Activated T-cell treated with anti-CD3 and anti-CD28 coated beads for 48 hours (primary cell): ENCODE results near the gene HPSE2.

Source experiments
- DNase-seq: peaks from one replicate; pipeline ENCODE4 v3.0.0-alpha.2; 2020; ENCODE audit warnings: low read depth

Gene HPSE2

GRCh38 chr10:98832738-98833137 is 402.9 kb downstream of the HPSE2 start:
- DNase-seq: no peak

- no peak for DNase-seq
Measured at GRCh38 chr10:98832196-98832595, 403.5 kb downstream of the HPSE2 start.

- DNase-seq: no peak
Measured at GRCh38 chr10:98831391-98831790, 404.3 kb downstream of the HPSE2 start.

GRCh38 chr10:98825741-98826140 is 409.9 kb downstream of the HPSE2 start:
- no peak for DNase-seq

GRCh38 chr10:98817396-98817795 is 418.3 kb downstream of the HPSE2 start:
- DNase-seq: no peak

- no peak for DNase-seq
Measured at GRCh38 chr10:98815039-98815885, 420.4 kb downstream of the HPSE2 start.

GRCh38 chr10:98814470-98814869 is 421.2 kb downstream of the HPSE2 start:
- no peak for DNase-seq

GRCh38 chr10:98808282-98808892 is 427.3 kb downstream of the HPSE2 start:
- DNase-seq: no peak

- DNase-seq: no peak
Measured at GRCh38 chr10:98800263-98800662, 435.4 kb downstream of the HPSE2 start.

GRCh38 chr10:98795467-98795866 is 440.2 kb downstream of the HPSE2 start:
- DNase-seq: no peak

- DNase-seq: no peak
Measured at GRCh38 chr10:98790817-98791216, 444.8 kb downstream of the HPSE2 start.

GRCh38 chr10:98778277-98778759 is 457.3 kb downstream of the HPSE2 start:
- DNase-seq: no peak

- DNase-seq: no peak
Measured at GRCh38 chr10:98758463-98758862, 477.2 kb downstream of the HPSE2 start.

GRCh38 chr10:98748298-98748697 is 487.4 kb downstream of the HPSE2 start:
- no peak for DNase-seq

GRCh38 chr10:98745645-98746044 is 490.0 kb downstream of the HPSE2 start:
- no peak for DNase-seq

GRCh38 chr10:98720551-98720950 is 515.1 kb downstream of the HPSE2 start:
- DNase-seq: no peak

- no peak for DNase-seq
Measured at GRCh38 chr10:98713586-98713985, 522.1 kb downstream of the HPSE2 start.

- DNase-seq: no peak
Measured at GRCh38 chr10:98696516-98696915, 539.1 kb downstream of the HPSE2 start.

GRCh38 chr10:98694883-98695282 is 540.8 kb downstream of the HPSE2 start:
- no peak for DNase-seq

GRCh38 chr10:98694014-98694413 is 541.6 kb downstream of the HPSE2 start:
- DNase-seq: no peak

GRCh38 chr10:98687685-98688084 is 548.0 kb downstream of the HPSE2 start:
- no peak for DNase-seq

- no peak for DNase-seq
Measured at GRCh38 chr10:98684019-98684899, 551.4 kb downstream of the HPSE2 start.
